GM18907 (cell line): Measurements from ENCODE around the gene ACO2.
"Not testable (repeated sequence)": the region's sequence is repeated elsewhere in the genome, so short reads cannot be mapped to it uniquely, and the experiment has no call there.

Experiments used
- ATAC-seq: cut with Tn5 transposase; IDR thresholded peaks from one replicate; pipeline ENCODE4 v1.9.1; 2021; ENCODE audit warnings: mild to moderate bottlenecking, moderate library complexity; ENCODE audit not compliant: unreplicated experiment

Gene ACO2

GRCh38 chr22:41563051-41563711, 94.3 kb downstream of the ACO2 start:
- ATAC-seq: no peak

- ATAC-seq: no peak
These were observed 95.6 kb downstream of the ACO2 start for GRCh38 chr22:41564563-41564962.

GRCh38 chr22:41565403-41566054, 96.6 kb downstream of the ACO2 start:
- no peak for ATAC-seq

- ATAC-seq: no peak
These were observed 98.5 kb downstream of the ACO2 start for GRCh38 chr22:41567512-41567768.

GRCh38 chr22:41568811-41569210, 99.9 kb downstream of the ACO2 start:
- ATAC-seq: no peak

- ATAC-seq: no peak
These were observed 101.3 kb downstream of the ACO2 start for GRCh38 chr22:41570221-41570620.

GRCh38 chr22:41571786-41572185, 102.9 kb downstream of the ACO2 start:
- no peak for ATAC-seq

- ATAC-seq: not testable (repeated sequence)
These were observed 103.4 kb downstream of the ACO2 start for GRCh38 chr22:41572305-41572704.

GRCh38 chr22:41573677-41574076, 104.8 kb downstream of the ACO2 start:
- no peak for ATAC-seq

- no peak for ATAC-seq
These were observed 106.0 kb downstream of the ACO2 start for GRCh38 chr22:41574847-41575381.

- ATAC-seq: no peak
These were observed 106.6 kb downstream of the ACO2 start for GRCh38 chr22:41575533-41575932.

GRCh38 chr22:41576877-41577276, 108.0 kb downstream of the ACO2 start:
- ATAC-seq: no peak

GRCh38 chr22:41578114-41578513, 109.2 kb downstream of the ACO2 start:
- ATAC-seq: no peak
